ENCODE measurements around the gene GGN.

GRCh38 chr19:38417544-38418506 lies 30.0 kb upstream of the GGN start:
- TF ChIP-seq EZH2 (IDR thresholded peaks at IDR 0.05; ENCODE audit: insufficient read depth, low read length) = no peak
- TF ChIP-seq CTCF (IDR thresholded peaks at IDR 0.05; ENCODE audit: insufficient read depth, low read depth, low read length) = no peak
